Tibial nerve (tissue), 4 donors: ENCODE results near the gene NOS1AP.

Source experiments
- EP300 ChIP-seq, 2 donors: sonication (generic); formaldehyde crosslinking; IDR thresholded peaks; one replicate each; pipeline ENCODE4 v1.6.1; 2017; ENCODE audit warnings: antibody characterized with exemption in 2 of 2, mild to moderate bottlenecking in 1 of 2
- POLR2A ChIP-seq, 2 donors: fragments of 450-650 bp; IDR thresholded peaks; one replicate each; pipeline ENCODE4 v1.6.1; 2017; ENCODE audit warnings: antibody characterized with exemption in 2 of 2, mild to moderate bottlenecking in 2 of 2, moderate library complexity in 2 of 2
- TF ChIP-seq, protein P1 (sequence below), 5 experiments: fragments of 200-600 bp in 3 of 5; fragments of 450-650 bp in 2 of 5; sonication (generic) in 3 of 5; IDR thresholded peaks; one replicate each; pipeline ENCODE4 v1.5.1; 2016 to 2019; ENCODE audit warnings: antibody characterized with exemption in 5 of 5, mild to moderate bottlenecking in 3 of 5, moderate library complexity in 2 of 5

DNA sequence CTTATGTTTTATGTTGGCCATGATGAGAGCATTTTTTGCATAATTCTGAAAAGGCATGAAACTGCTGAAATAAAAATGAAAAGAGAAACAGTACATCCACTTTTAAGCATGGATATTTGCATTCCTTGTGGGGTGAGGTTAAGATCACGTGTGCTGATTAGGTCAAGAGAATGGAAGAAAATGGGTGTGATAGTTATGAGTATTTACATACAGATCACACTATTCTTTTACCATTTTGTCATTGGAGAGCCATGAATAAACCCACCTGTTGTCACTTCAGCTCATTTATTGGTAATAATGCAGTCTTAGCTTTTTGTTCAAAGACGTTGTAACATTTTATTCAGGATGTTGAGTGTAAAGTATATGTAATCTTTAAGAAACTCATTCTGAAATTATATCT, 153.2 kb downstream of the NOS1AP start:
- TF ChIP-seq, protein P1, sequence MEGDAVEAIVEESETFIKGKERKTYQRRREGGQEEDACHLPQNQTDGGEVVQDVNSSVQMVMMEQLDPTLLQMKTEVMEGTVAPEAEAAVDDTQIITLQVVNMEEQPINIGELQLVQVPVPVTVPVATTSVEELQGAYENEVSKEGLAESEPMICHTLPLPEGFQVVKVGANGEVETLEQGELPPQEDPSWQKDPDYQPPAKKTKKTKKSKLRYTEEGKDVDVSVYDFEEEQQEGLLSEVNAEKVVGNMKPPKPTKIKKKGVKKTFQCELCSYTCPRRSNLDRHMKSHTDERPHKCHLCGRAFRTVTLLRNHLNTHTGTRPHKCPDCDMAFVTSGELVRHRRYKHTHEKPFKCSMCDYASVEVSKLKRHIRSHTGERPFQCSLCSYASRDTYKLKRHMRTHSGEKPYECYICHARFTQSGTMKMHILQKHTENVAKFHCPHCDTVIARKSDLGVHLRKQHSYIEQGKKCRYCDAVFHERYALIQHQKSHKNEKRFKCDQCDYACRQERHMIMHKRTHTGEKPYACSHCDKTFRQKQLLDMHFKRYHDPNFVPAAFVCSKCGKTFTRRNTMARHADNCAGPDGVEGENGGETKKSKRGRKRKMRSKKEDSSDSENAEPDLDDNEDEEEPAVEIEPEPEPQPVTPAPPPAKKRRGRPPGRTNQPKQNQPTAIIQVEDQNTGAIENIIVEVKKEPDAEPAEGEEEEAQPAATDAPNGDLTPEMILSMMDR (IDR thresholded peaks at IDR 0.05): no peak
- TF ChIP-seq POLR2A (IDR thresholded peaks at IDR 0.05) (no peak), EP300 (IDR thresholded peaks at IDR 0.05) (no peak)
